DMS53 treated with DMSO at 0.1 percent for 48 hours (cell line): Measurements from ENCODE around the gene CCDC43.

Experiments used
- DNase-seq: peaks from one replicate; lab custom pipeline; 2025; ENCODE audit not compliant: unreplicated experiment; lab: John Stamatoyannopoulos, UW

Gene CCDC43

GRCh38 chr17:44627513-44628242 is 61.9 kb downstream of the CCDC43 start:
- no peak for DNase-seq
